DMS53 treated with DMSO at 0.1 percent for 48 hours (cell line): ENCODE results near the gene PXMP2.

Source experiments
- DNase-seq: peaks from one replicate; lab custom pipeline; 2025; ENCODE audit not compliant: unreplicated experiment; lab: John Stamatoyannopoulos, UW

Gene PXMP2

GRCh38 chr12:132720606-132721345 lies 33.4 kb downstream of the PXMP2 start:
- DNase-seq, result no peak

- no peak for DNase-seq
These were observed 35.8 kb downstream of the PXMP2 start for GRCh38 chr12:132723015-132723763.

DNA sequence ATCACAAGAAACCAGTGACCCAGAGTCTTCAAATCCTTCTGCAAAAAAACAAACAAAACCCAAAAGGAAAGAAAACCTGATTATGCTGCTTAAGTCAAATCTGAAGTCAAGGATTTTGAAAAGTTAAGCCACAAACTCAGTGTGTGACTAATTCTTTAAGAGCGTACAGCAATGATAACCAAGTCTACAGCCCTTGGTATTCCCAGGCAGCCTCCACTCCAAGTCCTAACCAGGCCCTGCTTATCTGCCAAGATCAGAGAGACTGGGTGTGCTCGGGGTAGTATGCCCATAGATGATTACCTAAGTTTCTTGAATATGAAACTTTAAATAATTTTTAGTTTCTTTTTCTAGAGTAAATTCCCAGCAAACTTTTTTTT lies 36.4 kb downstream of the PXMP2 start:
- no peak for DNase-seq

DNA sequence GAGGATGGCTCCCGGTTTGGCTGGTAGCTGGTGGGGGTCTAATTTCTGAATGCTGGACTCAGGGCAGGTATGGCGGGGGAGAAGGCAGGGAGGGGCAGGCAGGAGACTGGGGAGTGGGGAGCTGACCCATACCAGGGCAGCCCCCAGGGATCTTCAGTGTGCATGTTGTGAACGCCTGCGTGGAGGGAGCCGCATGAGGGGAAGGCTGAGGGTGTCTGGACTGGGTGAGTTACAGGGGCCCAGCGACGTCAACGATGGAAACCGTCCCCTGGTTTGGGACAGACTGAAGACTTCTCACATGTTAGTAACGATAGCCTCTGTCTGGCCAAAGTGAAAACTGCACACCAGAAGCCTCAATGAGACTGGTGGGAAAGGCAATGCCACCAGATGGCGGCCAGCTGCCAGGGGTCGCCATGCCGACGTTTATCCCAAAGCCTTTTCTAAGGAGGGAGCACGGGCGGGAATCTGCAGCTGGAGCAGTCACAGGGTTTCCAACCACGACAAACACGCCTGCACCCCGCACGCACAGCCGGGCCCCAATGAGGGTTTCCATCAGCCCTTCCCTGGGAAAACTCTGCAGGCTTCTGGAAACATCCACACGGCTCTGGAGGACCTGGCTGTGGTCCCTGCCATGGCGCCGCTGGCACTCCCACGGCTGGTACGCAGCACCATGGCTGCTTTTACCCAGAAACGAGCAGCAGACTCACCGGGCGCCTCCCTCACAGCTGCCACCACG lies 37.3 kb downstream of the PXMP2 start:
- no peak for DNase-seq

DNA sequence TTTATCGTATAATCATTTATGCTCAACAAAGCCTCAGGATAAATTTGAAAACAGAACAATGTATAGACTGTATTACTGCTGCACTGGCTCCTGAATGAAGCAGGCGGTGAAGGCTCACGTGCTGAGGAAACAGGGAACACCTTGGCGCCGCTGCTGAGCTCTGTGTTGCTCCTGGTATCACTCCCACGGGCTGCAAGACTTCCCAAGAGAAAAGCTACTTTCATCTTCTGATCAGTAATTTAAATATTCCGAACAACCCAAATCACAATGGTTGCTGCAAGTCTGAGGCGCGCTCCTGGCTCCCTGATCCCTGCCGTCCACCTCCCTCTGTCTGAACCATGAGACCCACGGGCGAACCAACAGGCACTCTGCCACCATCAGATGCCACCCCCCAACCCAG lies 39.0 kb downstream of the PXMP2 start:
- no peak for DNase-seq

- no peak for DNase-seq
These were observed 39.9 kb downstream of the PXMP2 start for GRCh38 chr12:132727091-132727794.

GRCh38 chr12:132728502-132728901 lies 41.1 kb downstream of the PXMP2 start:
- no peak for DNase-seq

DNA sequence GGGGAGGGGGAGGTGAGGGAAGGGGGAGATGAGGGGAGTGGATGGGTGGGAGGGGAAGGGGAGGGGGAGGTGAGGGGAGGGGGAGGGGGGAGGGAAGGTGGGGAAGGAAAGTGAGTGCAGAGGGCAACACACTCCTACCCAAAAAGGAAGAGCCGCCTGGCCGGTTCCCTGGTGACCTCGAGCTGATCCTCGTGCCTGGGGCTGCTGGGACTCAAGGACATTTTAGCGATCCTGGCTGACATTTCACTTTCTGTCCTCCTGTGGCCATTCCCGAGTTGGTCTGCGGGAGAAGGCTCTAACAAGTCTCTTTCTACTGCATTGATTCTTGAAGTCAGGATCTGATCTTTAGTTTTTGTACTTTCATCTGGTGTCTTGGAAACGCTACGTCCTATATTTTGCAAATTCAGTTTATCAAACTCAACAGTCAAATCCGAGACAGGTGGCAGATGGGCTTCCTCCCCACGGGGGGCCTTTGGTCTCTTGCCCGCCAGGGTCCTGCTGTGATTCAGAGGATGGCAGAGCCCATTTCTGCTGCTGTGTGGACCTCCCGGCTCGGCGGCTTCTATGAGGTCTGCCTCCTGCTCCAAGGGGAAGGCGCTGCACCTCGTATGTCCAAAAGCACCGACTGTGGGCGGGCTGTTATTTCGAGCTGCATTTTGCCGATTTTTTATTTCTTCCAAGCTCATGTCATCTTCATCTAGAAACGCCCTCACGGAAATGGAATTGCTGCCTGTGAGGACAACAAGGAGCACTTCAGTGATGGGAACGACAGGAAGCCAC lies 42.3 kb downstream of the PXMP2 start:
- no peak for DNase-seq

DNA sequence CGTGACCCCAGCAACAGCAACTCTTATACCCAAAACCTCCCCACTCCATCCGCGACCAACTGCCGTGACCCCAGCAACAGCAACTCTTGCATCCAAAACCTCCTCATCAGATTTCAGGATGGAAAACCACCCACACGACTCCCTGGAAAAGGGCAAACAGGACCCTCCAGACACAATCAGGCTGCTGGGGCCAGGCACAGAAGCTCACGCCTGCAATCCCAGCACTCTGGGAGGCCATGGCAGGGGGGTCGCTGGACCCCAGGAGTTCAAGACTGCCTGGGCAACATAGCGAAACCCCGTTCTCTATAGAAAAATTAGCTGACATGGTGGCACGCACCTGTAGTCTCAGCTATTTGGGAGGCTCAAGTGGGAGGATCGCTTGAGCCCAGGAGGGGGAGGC lies 43.0 kb downstream of the PXMP2 start:
- DNase-seq, result no peak

GRCh38 chr12:132731574-132731973 lies 44.2 kb downstream of the PXMP2 start:
- DNase-seq, result no peak

DNA sequence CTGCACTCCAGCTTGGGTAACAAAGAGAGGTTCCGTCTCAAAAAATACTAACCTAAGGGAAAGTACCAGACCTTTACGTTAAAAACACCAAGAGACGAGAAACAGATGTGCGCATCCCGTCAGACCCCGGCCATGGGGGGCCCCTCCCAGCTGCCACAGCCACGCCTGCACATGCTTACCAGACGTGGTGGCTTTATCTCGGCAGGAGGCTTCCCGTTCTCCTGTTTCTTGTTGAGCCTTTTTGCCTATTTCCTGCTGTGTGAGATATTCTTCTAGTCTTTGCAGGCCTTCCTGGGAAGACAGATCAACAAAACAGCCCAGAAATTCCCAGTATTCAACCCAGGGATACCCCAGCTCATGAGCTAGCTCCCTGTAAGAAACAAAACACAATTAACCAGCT lies 46.8 kb downstream of the PXMP2 start:
- DNase-seq, result no peak

DNA sequence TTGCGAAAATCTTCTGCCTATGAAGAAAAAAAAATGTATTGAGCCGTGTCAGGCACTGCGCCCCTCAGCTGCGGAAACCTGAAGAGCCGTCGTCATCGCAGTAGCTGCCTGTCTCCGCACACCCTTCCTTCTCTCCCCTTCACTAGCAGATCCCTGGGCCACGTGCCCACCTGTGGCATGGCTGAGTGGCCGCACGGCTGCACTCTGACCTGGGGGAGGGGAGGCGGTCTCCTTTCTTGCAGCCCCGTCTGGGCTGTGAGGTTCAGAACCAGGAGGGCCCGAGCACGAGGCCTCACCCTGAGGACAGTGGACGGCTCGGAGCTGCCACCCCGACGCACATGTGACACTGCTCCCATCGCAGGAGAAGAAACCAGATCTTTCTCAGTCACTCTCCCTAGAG lies 48.1 kb downstream of the PXMP2 start:
- no peak for DNase-seq

DNA sequence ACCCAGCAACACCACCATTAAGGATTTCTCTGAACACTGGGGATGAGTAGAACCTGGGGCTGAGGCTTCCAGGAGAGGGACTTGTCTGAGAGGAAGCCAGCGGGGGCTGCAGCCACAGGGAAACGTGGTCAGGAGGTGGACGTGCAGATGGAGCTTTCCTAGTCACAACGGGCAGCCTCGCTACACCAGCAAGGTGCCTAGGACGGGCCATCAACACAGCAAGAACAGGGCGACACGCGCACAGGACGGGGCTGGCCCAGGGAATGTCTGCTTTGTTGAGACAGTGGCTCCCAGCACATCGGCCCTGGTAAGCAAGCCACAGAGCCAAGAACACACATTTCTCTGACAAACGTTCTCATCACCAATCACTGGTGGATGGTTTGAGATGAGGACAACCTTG lies 49.0 kb downstream of the PXMP2 start:
- no peak for DNase-seq

DNA sequence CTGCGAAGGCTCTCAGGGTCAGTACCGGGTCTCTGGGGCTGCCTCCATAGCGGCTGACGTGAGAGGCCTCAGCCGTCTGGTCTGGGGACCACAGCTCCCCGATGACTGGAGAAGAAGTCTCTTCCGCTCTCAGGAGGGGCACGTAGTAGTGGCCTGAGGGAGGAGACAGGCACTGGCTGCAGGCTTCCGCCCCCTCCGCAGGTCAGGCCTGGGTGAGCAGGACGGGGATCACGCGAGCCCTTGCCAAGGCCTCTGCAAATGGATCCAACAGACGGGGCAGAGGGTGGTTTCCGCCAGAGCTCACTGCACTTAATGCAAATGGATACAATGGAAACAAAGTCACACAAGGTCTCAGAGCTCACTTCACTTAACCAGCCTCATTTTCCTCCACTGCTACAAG lies 49.5 kb downstream of the PXMP2 start:
- no peak for DNase-seq

DNA sequence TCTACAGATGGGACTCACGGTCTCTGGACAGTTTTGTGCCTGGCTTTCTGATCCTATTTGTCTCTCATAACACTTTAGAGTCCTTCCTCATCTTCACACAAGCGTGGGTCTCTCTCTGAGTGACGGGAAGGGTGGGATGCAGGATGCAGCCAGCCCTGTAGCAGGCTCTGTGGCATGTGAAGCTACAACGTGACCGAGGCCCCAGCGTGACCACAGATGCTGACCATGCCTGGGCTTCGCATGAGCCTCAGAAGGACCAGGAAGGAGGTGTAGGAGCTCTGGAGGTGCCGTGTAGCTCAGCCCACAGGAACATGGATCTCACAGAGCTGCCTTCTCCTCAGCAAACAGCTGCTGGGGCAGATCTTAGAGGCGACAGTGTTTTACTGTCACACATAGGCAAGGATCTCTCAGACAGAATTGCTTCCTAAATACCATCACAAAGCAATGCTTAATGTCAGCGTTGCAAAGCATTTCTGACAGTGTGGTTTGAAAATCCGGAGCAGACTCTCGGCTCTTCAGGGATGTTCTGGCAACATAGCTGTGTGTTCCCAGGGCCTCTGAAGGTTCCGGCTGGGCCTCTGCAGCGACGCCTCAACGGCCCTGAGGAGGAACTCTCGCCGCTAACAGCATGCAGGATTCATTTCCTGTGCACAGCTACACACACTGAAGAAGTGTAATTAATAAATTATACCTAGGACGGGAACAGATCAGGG lies 52.4 kb downstream of the PXMP2 start:
- DNase-seq, result no peak

GRCh38 chr12:132740313-132740646 lies 52.9 kb downstream of the PXMP2 start:
- no peak for DNase-seq

- DNase-seq, result no peak
These were observed 53.3 kb downstream of the PXMP2 start for GRCh38 chr12:132740652-132741051.

DNA sequence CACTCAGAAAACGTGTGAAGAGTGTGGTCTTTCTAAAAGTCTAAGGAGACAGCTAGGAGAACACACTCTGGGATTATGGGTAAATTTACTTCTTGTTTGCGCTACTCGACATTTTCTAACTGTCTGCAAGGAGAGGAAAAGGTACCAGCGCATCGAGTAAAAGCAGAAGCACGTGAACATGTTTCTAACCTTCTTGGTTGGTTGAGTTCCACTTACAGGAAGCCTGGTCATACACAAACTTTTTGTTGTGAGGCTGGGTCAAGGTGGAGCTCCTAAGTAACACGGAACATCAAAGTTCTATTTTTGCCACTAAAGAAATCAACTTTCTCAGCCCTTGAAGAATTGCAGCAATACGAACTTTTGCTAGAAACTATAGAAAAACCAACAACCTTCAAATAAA lies 54.2 kb downstream of the PXMP2 start:
- no peak for DNase-seq

GRCh38 chr12:132743831-132744230 lies 56.4 kb downstream of the PXMP2 start:
- no peak for DNase-seq

- DNase-seq, result no peak
These were observed 59.2 kb downstream of the PXMP2 start for GRCh38 chr12:132746613-132747012.
